SH-SY5Y (cell line): ENCODE data around the gene CAMKMT.

ENCODE experiments used
- GATA2 ChIP-seq: IDR thresholded peaks from 2 replicates; pipeline ENCODE4 v1.6.1; 2011; ENCODE audit warnings: mild to moderate bottlenecking, low read depth, low read length
- GATA3 ChIP-seq: IDR thresholded peaks from 2 replicates; pipeline ENCODE4 v1.6.1; 2011; ENCODE audit warnings: low read depth, mild to moderate bottlenecking, low read length, moderate library complexity

The CAMKMT gene

GRCh38 chr2:44377486-44377885 is 15.7 kb downstream of the CAMKMT start:
- TF ChIP-seq GATA2: no peak
- TF ChIP-seq GATA3: no peak

DNA sequence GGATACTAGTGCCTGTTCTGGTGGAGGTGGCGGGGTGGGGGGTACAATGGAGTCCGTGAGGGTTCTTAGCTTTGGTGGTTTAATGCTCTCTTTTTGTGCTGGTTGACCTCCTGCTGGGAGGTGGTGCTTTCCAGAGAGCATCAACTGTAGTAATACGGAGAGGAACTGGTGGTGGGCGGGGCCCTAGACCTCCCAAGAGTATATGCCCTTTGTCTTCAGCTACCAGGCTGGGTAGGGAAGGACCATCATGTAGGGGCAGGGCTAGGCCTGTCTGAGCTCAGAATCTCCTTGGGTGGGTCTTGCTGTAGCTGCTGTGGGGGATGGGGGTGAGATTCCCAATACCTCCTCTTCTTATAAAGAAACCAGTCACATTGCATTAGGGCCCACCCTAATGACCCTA is 27.1 kb downstream of the CAMKMT start:
- TF ChIP-seq GATA2 (no peak), GATA3 (no peak)

DNA sequence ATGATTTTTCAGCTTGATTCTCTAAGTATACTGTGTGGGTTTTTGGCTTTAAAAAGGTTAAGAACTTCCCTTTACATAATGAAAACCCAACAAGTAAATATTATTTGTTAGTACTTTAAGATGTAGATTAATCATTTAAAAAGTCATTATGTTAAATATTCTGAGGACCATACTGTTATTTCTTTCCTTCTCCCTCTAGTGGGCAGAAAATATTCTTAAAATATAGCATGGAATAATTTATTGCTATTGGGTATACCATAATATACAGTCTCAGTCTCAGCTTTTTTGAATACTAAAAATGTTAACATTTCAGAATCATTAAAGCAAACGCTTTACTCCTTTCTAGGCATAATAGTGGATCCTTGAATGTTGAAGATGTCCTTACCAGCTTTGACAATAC is 28.1 kb downstream of the CAMKMT start:
- TF ChIP-seq GATA2 (no peak), GATA3 (no peak)

- TF ChIP-seq GATA3: no peak
These were observed 30.7 kb downstream of the CAMKMT start for GRCh38 chr2:44392338-44392943.

GRCh38 chr2:44397447-44398175 is 35.9 kb downstream of the CAMKMT start:
- TF ChIP-seq GATA2 (no peak), GATA3 (no peak)

GRCh38 chr2:44398243-44398897 is 36.6 kb downstream of the CAMKMT start:
- TF ChIP-seq GATA2 (no peak), GATA3 (no peak)

GRCh38 chr2:44420725-44421124 is 59.0 kb downstream of the CAMKMT start:
- TF ChIP-seq GATA2 (no peak), GATA3 (no peak)

DNA sequence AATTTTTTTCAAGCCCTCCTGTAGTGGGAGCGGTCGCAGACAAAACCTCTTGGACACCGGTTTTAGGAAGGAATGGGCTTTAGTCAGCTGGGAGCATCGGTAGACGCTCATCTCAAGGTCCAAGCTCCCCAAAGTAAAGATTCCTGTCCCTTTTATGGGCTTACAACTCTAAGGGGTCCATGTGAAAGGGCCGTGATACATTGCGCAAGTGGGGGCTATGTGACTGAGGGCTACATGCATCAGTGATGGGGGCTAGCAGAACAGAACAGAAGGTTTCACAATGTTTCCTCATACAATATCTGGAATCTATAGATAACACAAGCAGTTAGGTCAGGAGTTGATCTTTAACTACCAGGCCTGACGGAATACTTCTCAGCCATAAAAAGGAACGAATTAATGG is 62.5 kb downstream of the CAMKMT start:
- TF ChIP-seq GATA2: no peak
- TF ChIP-seq GATA3: no peak

DNA sequence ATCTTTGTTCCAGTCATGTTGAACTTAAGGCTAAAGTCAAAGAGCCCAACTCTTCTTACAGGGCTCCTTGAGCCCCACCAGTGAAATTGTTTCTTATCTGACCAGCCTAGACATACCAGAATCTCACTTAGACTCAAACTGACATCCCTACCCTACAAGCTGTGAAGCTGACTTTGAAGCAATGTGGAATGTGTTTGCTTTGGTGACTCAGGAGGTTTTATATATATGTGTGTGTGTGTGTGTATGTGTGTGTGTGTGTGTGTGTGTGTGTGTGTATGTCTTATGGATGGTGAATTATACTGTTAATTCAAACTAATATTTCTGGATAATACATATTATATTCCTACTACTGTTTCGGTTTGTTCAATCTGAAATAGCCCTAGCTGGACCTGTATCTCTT is 67.3 kb downstream of the CAMKMT start:
- TF ChIP-seq GATA2 (no peak), GATA3 (no peak)

- no peak for TF ChIP-seq GATA3
- no peak for TF ChIP-seq GATA2
These were observed 68.6 kb downstream of the CAMKMT start for GRCh38 chr2:44430342-44430741.

- TF ChIP-seq GATA2 (no peak), GATA3 (no peak)
These were observed 72.1 kb downstream of the CAMKMT start for GRCh38 chr2:44433895-44434294.

- no peak for TF ChIP-seq GATA3
- TF ChIP-seq GATA2: no peak
These were observed 79.5 kb downstream of the CAMKMT start for GRCh38 chr2:44441200-44441599.

- no peak for TF ChIP-seq GATA2
- no peak for TF ChIP-seq GATA3
These were observed 80.3 kb downstream of the CAMKMT start for GRCh38 chr2:44442019-44442418.

GRCh38 chr2:44443517-44443916 is 81.8 kb downstream of the CAMKMT start:
- TF ChIP-seq GATA2 (no peak), GATA3 (no peak)

DNA sequence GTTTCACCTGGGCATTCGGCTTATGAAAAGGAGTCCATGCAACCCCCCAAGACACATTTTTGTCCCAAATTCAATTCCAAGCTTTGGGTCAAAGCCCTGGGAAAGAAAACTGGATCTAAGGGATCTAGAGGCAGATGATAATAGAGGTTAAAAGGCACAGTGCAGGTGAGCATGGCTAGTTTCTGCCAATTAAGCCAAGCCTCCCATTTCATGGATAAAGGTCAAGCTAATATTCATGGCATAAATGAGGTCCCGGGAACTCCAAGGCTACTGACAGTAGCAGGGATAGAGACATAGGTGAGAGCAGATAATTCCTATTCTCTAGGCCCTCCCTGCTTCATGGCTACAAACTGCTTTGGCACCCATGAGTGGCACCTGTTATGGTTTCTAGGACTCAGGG is 83.1 kb downstream of the CAMKMT start:
- TF ChIP-seq GATA2: no peak
- no peak for TF ChIP-seq GATA3
